GM19452 (cell line): ENCODE data around the gene SNTG2.
"Not testable (repeated sequence)": the region's sequence is repeated elsewhere in the genome, so short reads cannot be mapped to it uniquely, and the experiment has no call there.

Source experiments
- ATAC-seq: cut with Tn5 transposase; IDR thresholded peaks from one replicate; pipeline ENCODE4 v1.9.1; 2021; ENCODE audit not compliant: unreplicated experiment

The SNTG2 gene

GRCh38 chr2:1088940-1089339 is 138.3 kb downstream of the SNTG2 start:
- no peak for ATAC-seq

- no peak for ATAC-seq
These were observed 141.4 kb downstream of the SNTG2 start for GRCh38 chr2:1091895-1092585.

DNA sequence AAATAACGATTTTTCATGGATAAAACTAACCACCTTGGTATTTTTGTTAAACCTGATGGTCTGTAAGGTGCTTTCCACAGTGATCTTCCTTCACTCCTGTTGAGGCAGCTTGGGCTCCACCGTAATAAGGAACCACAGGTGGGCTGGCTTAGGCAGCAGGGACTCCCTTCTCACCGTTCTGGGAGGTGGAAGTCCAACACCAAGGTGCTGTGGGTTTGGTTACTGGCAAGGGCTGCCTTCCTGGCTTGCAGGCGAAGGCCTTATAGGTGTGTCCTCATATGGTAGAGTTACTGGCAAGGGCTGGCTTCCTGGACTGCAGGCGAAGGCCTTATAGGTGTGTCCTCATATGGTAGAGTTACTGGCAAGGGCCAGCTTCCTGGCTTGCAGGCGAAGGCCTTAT is 143.0 kb downstream of the SNTG2 start:
- ATAC-seq: not testable (repeated sequence)

GRCh38 chr2:1097101-1097500 is 146.5 kb downstream of the SNTG2 start:
- no peak for ATAC-seq

DNA sequence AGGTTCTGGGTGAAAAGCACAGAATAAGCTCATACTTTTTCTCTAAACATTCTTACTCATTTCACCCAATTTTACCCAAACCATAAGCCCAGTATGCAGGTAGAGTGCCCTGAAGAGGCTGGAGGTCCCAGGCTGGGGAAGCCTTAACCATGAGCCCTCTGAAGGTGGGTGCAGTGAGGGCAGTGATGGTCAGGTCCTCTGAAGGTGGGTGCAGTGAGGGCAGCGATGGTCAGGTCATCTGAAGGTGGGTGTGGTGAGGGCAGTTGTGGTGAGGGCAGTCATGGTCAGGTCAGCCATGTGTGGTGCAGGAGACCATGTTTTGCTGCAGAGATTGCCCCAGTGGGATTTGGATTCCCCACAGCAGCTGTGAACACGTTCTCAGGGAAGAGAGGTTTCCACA is 148.8 kb downstream of the SNTG2 start:
- no peak for ATAC-seq

DNA sequence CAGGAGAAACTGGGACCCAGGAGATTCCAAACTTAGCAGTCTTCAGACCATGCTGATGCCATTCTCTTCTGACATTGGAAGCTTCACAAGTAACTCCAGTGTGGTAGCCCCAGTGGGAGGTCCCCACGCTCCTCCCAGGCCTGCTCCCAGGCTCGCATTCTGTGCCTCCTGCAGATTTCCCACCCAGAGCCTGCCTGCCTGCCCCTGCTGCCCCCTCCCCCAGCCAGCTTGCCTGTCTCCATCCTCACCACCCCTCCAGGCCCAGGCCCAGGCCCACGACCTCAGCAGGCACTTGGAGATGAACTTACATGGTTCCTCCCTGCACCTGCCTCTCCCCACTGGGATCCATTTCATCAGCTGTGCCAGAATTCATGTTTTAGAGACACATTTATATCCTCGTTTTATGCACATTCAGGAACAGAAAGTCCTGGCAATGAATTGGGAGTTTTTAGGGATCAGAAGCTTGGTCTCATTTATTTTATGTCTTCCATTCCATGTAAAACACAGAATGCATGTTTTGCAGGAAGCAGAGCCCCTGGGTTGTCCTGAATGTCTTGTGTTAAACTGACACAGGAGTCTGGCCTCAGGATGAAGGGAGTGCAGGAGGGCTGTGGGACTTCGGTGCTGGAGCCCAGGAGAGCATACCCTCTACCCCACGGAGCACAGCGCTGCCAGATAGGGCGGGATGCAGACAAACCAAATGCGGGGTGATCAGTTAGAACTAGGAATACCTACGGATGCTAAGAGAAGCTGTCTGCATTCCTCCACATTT is 150.5 kb downstream of the SNTG2 start:
- no peak for ATAC-seq

- no peak for ATAC-seq
These were observed 151.4 kb downstream of the SNTG2 start for GRCh38 chr2:1101982-1102590.

- ATAC-seq: no peak
These were observed 153.7 kb downstream of the SNTG2 start for GRCh38 chr2:1104364-1104763.

DNA sequence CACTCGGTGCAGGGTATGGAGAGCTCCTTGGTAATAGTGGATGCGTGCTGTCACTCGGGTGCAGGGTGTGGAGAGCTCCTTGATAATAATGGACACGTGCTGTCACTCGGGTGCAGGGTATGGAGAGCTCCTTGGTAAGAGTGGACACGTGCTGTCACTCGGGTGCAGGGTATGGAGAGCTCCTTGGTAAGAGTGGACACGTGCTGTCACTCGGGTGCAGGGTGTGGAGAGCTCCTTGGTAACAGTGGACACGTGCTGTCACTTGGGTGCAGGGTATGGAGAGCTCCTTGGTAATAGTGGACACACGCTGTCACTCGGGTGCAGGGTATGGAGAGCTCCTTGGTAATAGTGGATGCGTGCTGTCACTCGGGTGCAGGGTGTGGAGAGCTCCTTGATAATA is 155.7 kb downstream of the SNTG2 start:
- ATAC-seq: not testable (repeated sequence)

- ATAC-seq: no peak
These were observed 165.3 kb downstream of the SNTG2 start for GRCh38 chr2:1115843-1116539.

DNA sequence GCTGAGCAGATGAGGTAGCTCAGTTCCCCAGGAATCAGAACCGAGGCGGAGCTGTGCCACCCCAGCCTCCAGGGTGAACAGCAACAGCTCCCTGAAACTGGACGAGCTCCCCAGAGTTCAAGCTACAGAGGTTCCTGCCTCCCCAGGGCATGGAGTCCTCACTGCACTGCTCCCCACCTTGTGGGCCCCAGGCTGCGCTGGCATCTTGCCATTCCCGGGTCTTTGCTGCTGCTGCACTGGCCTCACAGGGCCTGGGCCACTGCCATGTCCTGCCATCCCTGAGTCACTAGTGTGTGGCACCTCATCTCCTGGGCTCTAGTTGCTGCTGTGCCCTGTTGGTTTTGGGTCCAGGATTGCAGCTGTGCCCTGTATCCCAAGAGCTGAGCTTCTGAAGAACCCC is 166.9 kb downstream of the SNTG2 start:
- no peak for ATAC-seq

GRCh38 chr2:1125217-1125616 is 174.6 kb downstream of the SNTG2 start:
- ATAC-seq: no peak

DNA sequence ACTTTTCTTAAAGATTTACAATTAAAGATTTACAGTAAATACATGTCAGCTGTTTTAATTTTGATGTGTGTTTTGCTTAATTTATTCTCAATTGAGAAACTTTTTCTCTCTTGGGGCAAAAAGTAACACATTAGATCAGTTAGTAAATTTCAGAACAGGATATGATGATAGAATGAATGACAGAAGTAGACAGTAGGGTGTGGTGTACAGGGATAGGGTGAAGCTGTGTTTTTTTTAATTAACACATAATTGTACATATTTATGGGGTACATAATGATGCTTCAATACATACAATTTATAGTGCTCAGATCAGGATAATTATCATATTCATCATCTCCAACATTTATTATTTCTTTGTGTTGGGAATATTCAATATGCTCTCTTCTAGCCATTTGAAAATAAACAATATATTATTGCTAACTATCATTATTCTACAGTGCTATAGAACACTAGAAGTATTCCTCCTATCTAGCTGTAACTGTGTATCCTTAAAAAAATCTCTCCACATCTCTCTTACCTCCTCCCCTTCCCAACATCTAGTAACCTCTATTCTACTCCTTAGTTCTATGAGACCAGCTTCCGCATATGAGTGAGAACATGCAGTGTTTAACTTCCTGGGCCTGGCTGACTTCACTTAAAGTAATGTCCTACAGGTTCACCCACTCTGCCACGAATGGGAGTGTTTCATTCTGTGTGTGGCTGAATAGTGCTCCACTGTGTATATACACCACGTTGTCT is 175.2 kb downstream of the SNTG2 start:
- ATAC-seq: no peak

- ATAC-seq: no peak
These were observed 179.3 kb downstream of the SNTG2 start for GRCh38 chr2:1129982-1130381.

DNA sequence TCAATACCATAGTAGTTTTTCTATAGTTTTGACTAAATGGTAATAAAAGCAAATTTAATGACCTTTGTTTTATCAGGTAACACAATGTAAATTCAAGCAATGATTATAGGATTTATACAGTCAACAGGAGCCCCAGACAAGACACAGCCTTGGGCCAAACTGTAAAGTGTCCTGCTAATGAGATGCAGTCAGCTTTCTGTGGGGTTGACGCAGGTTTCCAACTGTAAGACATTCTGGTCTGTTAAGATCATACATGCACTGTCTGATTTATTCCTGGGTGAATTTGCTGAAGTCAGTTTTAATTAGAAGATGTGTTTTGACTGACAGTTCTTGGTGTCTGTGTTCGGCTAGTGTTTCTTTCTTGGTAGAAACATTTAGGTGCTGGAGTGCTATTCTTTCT is 180.3 kb downstream of the SNTG2 start:
- ATAC-seq: no peak

DNA sequence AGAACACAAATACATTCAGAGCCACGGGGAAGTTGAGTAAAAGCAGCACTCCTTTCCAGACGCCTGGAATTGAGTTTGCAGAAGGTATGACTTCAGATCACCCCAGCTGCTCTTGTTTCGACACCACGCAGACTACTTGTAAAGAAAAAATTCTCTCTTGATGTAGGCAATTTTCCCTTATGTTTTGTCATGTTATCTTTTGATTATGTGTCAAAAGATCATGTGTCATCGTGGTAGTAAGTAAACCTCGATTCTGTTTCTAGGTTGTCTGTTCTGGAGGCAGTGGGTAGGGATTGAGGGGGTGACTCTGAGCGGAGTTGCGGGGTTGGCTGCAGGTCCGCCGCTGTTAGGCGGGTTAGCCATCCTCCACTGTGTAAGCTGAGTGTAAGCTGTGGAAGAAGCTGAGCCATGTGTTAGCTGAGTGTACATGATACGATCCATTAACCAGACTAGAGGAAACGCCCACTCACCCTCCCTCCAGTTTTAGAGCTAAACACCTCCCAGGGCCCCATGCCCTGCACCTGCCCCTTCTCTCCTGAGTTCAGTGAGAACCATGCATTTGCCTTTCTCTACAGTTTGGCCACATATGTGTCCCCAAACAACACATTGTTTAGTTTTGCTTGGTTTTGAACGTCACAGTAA is 181.8 kb downstream of the SNTG2 start:
- ATAC-seq: no peak

DNA sequence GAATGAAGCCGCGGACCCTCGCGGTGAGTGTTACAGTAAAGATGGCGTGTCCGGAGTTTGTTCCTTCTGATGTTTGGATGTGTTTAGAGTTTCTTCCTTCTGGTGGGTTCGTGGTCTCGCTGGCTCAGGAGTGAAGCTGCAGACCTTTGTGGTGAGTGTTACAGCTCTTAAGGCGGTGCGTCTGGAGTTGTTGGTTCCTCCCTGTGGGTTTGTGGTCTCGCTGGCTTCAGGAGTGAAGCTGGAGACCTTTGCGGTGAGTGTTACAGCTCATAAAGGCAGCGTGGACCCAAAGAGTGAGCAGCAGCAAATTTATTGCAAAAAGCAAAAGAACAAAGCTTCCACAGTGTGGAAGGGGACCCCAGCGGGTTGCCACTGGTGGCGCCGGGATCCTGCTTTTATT is 183.2 kb downstream of the SNTG2 start:
- not testable (repeated sequence) for ATAC-seq

- no peak for ATAC-seq
These were observed 184.0 kb downstream of the SNTG2 start for GRCh38 chr2:1134629-1135028.

DNA sequence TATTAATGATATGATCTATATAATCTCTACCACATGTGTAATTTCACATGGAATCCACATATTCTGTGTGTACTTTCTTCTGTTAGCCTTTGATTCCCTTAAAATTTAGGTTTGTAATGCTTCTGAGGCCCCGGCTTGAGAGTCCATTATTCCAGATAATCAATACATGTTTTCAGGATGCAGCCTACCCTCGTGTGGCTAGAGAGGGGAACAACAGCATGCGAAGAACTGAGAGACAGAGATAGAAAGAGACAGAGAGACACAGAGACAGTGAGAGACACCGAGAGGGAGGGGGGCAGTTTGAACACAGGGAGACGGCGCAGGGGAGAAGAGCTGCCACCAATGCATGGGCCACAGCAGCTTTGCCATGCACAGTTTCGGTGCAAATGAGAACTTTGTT is 185.4 kb downstream of the SNTG2 start:
- ATAC-seq: no peak

- ATAC-seq: no peak
These were observed 186.2 kb downstream of the SNTG2 start for GRCh38 chr2:1136846-1137245.
